Natural killer cell (primary cell): Measurements from ENCODE around the gene TSEN54. TPM values are rescaled to one million over a fixed set of nuclear protein-coding genes. Genes with fewer than 3 reads are reported as not detected.

Experiments
- ATAC-seq, 3 donors: fragments of 150-1000 bp in 2 of 3; fragments of 200-7000 bp in 1 of 3; cut with Tn5 transposase; 1 replicate in 1 of 3; 2 replicates in 2 of 3; pipeline ENCODE4 v1.10.0; 2021; ENCODE audit warnings: mild to moderate bottlenecking in 2 of 3, moderate library complexity in 2 of 3
- DNase-seq, 2 donors: peaks; one replicate each; pipeline versions ENCODE4 v3.0.0 to v3.0.0-alpha.2; 2013 to 2021; ENCODE audit warnings: mixed read lengths in 1 of 2
- H3K27ac ChIP-seq: one replicate; pipeline ENCODE4 v1.5.1; 2013; ENCODE audit warnings: mild to moderate bottlenecking, low read length
- H3K27me3 ChIP-seq: one replicate; pipeline ENCODE4 v1.6.1; 2013; ENCODE audit warnings: low read length; ENCODE audit not compliant: control insufficient read depth, insufficient read depth
- H3K36me3 ChIP-seq: one replicate; pipeline ENCODE4 v1.6.1; 2013; ENCODE audit warnings: low read length; ENCODE audit not compliant: control insufficient read depth, insufficient read depth
- H3K4me1 ChIP-seq: one replicate; pipeline ENCODE4 v1.6.1; 2013; ENCODE audit warnings: low read length; ENCODE audit not compliant: control insufficient read depth, insufficient read depth
- H3K4me3 ChIP-seq: one replicate; pipeline ENCODE4 v1.5.1; 2013; ENCODE audit warnings: low read length
- H3K9me3 ChIP-seq: one replicate; pipeline ENCODE4 v1.6.1; 2013; ENCODE audit warnings: low read length; ENCODE audit not compliant: control insufficient read depth, insufficient read depth
- H3K27ac Mint-ChIP-seq, 2 donors: one replicate each; pipeline ENCODE4 v1.8.0; 2022; ENCODE audit warnings: mild to moderate bottlenecking in 2 of 2, mixed read lengths in 2 of 2, moderate library complexity in 1 of 2
- H3K27me3 Mint-ChIP-seq, 2 donors: one replicate each; pipeline ENCODE4 v1.8.0; 2022; ENCODE audit warnings: low read depth in 2 of 2, mixed read lengths in 2 of 2
- H3K36me3 Mint-ChIP-seq: one replicate; pipeline ENCODE4 v1.8.0; 2022; ENCODE audit warnings: mixed read lengths
- H3K4me1 Mint-ChIP-seq, 2 donors: one replicate each; pipeline ENCODE4 v1.8.0; 2022; ENCODE audit warnings: mixed read lengths in 2 of 2
- H3K4me3 Mint-ChIP-seq: one replicate; pipeline ENCODE4 v1.8.0; 2022; ENCODE audit warnings: mild to moderate bottlenecking, moderate library complexity, mixed read lengths
- H3K9me3 Mint-ChIP-seq, 2 donors: one replicate each; pipeline ENCODE4 v1.8.0; 2022; ENCODE audit warnings: mixed read lengths in 2 of 2
- WGBS: methylation state at CpG from one replicate; pipeline ENCODE4 v1.1.7; 2013; ENCODE audit warnings: missing lambda C conversion rate; ENCODE audit not compliant: insufficient coverage; 5-methylcytosine and 5-hydroxymethylcytosine counted together
- intact Hi-C: fragments of 100-400 bp; cut with micrococcal nuclease; formaldehyde crosslinking; loops from one replicate; pipeline ENCODE4 v1.14.2; 2022
- total RNA-seq, 4 donors: library from RNA; stranded (reverse); fragments of 120-200 nt in 1 of 4; gene quantifications; one replicate each; pipeline versions ENCODE4 v1.2.3 to v1.2.4, GENCODE V29; 2013 to 2022
- TF ChIP-seq, protein P1 (sequence below): fragments of 200-600 bp; IDR thresholded peaks from one replicate; pipeline ENCODE4 v1.8.0; 2022; ENCODE audit warnings: antibody characterized with exemption

Gene TSEN54
- total RNA-seq, 3 donors from 2014 or later (not counting 1 experiment from before 2014, with no cell fraction given), result 180 to 224 (median 186) TPM

- intact Hi-C loops, result no loop called here
Observed at GRCh38 chr17:75511270-75511609, 5.1 kb upstream of the TSEN54 start.

DNA sequence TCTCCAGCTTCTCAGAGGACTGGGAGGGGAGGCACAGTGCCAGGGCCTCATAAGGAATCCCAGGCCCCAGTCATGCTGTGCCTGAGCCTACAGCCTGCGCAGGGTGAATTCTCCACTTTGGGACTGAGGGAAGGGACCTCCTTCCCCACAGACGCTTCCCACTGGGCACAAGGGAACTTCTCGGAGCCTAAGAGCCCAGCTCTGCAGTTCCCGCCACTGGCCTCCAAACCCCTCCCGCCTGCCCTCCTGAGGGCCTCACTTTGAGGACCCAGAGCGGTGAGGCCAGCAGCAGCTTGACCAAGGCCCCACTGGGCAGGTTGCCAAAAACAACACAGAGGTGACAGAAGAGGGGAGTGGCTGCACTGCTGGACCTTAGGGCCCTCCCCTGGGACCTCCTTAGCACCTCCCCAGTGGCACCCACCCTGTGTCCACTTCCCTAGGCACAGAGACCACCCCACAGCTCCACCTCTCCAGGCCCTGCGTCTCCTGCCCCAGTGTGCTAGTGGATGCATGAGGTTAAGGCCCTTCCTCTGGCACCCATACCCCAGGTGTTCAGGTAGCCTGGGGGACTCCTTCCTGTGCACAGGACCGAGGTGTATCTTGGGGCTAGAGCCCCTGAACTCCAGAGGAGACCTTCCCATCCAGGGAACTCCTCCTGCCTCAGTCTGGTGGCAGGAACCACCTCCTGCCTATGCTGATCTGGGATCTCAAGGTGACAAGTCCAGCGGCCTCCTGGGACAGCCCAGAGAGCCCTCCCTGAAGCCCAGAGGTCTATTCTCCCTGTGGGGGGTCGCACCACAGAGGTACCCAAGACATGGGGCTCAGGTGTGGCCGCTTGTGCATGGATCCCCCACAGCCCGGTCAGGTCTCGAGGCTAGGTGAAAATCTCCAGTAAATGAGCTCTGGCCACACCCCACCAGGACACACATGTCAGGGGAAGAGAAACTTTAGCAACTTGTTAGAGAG lies 4.4 kb upstream of the TSEN54 start:
- Histone ChIP-seq H3K27me3 (no peaks in the 10 kb centered on the region), H3K4me3 (no peak overlapping the region), H3K27ac (no peak overlapping the region), H3K36me3 (no peaks in the 10 kb centered on the region), H3K4me1 (peaks cover 13% of the 10 kb centered on the region), H3K9me3 (no peaks in the 10 kb centered on the region)
- intact Hi-C loops, result no loop called here
- Mint-ChIP-seq H3K27me3 (no peaks in the 10 kb centered on the region), H3K27ac (no peak overlapping the region), H3K4me1 (peaks cover 0 to under 1% of the 10 kb centered on the region in 2 donors), H3K4me3 (no peak overlapping the region), H3K36me3 (no peaks in the 10 kb centered on the region), H3K9me3 (no peaks in the 10 kb centered on the region)
- 78% methylated on average over 13 of the region's 13 CpGs for WGBS
- DNase-seq (no peak), ATAC-seq (no peak)
- TF ChIP-seq, protein P1, sequence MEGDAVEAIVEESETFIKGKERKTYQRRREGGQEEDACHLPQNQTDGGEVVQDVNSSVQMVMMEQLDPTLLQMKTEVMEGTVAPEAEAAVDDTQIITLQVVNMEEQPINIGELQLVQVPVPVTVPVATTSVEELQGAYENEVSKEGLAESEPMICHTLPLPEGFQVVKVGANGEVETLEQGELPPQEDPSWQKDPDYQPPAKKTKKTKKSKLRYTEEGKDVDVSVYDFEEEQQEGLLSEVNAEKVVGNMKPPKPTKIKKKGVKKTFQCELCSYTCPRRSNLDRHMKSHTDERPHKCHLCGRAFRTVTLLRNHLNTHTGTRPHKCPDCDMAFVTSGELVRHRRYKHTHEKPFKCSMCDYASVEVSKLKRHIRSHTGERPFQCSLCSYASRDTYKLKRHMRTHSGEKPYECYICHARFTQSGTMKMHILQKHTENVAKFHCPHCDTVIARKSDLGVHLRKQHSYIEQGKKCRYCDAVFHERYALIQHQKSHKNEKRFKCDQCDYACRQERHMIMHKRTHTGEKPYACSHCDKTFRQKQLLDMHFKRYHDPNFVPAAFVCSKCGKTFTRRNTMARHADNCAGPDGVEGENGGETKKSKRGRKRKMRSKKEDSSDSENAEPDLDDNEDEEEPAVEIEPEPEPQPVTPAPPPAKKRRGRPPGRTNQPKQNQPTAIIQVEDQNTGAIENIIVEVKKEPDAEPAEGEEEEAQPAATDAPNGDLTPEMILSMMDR, result no peak

More at GRCh38 chr17:75511270-75511609, 5.1 kb upstream of the TSEN54 start:
- no peaks in the 10 kb centered on the region for H3K27me3 ChIP-seq
- ATAC-seq (no peak), DNase-seq (no peak)
- H3K36me3 ChIP-seq, result no peaks in the 10 kb centered on the region
- Mint-ChIP-seq H3K36me3 (no peaks in the 10 kb centered on the region), H3K4me1 (no peaks in the 10 kb centered on the region), H3K27me3 (no peaks in the 10 kb centered on the region), H3K4me3 (no peak overlapping the region), H3K27ac (no peak overlapping the region), H3K9me3 (no peaks in the 10 kb centered on the region)
- H3K4me1 ChIP-seq, result peaks cover 13% of the 10 kb centered on the region
- TF ChIP-seq, protein P1, result no peak
- no peak overlapping the region for H3K4me3 ChIP-seq
- no peak overlapping the region for H3K27ac ChIP-seq
- H3K9me3 ChIP-seq, result no peaks in the 10 kb centered on the region
- 92% methylated on average over 3 of the region's 4 CpGs for WGBS

GRCh38 chr17:75512926-75513640 lies 3.2 kb upstream of the TSEN54 start:
- H3K4me3 ChIP-seq, result no peak overlapping the region
- TF ChIP-seq, protein P1, result no peak
- no peaks in the 10 kb centered on the region for H3K27me3 ChIP-seq
- peaks cover 25% of the 10 kb centered on the region for H3K4me1 ChIP-seq
- ATAC-seq (no peak), DNase-seq (no peak)
- H3K9me3 ChIP-seq, result no peaks in the 10 kb centered on the region
- peak overlapping the region; percentile 28 for H3K4me3 Mint-ChIP-seq
- H3K36me3 ChIP-seq, result no peaks in the 10 kb centered on the region
- intact Hi-C loops, result no loop called here
- H3K4me1 Mint-ChIP-seq, result peaks cover 9 to 12% of the 10 kb centered on the region in 2 donors
- H3K9me3 Mint-ChIP-seq, result no peaks in the 10 kb centered on the region
- no peaks in the 10 kb centered on the region for H3K36me3 Mint-ChIP-seq
- no peak overlapping the region for H3K27ac ChIP-seq
- 76% methylated on average over 7 of the region's 10 CpGs for WGBS
- no peak overlapping the region for H3K27ac Mint-ChIP-seq
- H3K27me3 Mint-ChIP-seq, result no peaks in the 10 kb centered on the region
